Measurements from ENCODE around the gene SYNJ1. TPM values are rescaled to one million over a fixed set of nuclear protein-coding genes. Genes with fewer than 3 reads are reported as not detected.

The SYNJ1 gene
- total and polyA plus RNA-seq, 7 donors, result 5.9 to 14.8 (median 10.8) TPM

DNA sequence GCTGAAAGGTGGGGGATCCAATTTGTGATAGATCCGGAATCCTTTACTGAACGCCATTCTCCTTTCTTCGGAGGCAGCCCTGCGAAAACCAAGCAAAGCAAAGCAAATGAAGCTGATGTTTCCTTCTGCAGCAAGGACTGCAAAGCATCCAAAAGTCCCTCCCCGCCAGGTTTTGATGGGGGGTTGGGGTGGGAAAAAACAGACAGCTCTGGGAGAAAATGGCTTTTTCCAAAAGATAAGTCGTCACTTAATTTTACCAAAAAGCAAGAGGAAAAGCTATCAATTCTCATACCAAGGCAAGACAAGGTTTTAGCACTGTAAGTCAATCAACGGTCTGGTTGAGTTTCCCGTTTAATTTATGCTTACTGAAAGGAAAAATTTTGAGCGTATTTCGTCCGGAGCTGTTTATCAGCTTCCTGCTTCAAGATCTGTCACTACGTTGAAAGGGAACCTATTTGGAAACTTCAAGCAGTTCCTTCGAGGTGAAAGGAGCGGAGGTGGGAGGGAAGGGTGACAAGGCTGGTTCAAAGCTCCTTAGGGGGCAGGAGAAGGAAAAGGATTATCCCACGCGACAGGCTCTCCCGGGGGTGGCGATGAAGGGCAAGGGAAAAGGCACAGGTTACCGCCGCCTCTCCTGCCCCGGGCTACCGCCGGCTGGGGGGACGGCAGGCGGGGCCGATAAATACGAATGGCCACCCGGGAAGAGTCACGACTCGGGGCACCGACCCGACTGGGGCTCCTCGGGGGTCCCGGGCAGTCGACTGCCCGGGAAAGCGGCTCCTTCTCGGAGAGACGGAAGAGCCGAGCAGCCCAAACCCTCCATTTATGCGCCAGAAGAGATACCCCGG, 750 bp downstream of the SYNJ1 start:
- Histone ChIP-seq H3K9me3 (no peaks in the 10 kb centered on the region), H3K4me1 (peaks cover 12% of the 10 kb centered on the region), H3K27ac (peak overlapping the region; percentile 94), H3K36me3 (ENCODE audit: insufficient read depth in 1 of 2, low read depth in 1 of 2) (peaks cover 0 to 7% of the 10 kb centered on the region in 2 donors), H3K4me3 (peak overlapping the region; percentile 96), H3K27me3 (ENCODE audit: insufficient read depth in 3 of 3, low read length in 2 of 3) (no peaks in the 10 kb centered on the region)
- 1% methylated on average over 34 to 42 of the region's 42 CpGs for WGBS, 3 donors
- ATAC-seq (peak; percentile 24 to 56 (median 34)), DNase-seq (peak in 1 of 2 donors; percentile 43)
- intact Hi-C loops (cut with DNase I), result loop anchor here in 1 of 2 donors (5.0 kb wide), 1 partner anchor 40 kb away; no protein-coding TSS in a partner anchor
- no peak for TF ChIP-seq CTCF (IDR thresholded peaks at IDR 0.05)

DNA sequence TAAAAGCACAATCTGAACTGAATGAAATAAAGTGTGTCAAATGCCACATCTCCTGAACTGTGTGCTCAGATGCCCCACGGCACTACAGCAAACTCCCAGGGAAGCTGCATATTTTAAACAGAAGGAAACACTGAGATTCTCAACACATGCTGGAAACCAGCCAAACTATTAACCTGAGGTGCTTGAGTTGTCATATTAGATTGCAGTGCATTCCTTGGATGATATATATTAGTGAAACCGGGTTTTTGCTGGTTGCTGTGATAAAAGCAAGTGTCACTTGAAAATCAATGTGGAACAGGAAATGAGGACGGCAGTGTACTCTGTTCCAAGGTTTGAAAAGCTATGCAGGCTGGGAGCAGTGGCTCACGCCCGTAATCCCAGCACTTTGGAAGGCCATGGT, 8.7 kb downstream of the SYNJ1 start:
- Histone ChIP-seq H3K4me3 (no peak overlapping the region), H3K9me3 (no peaks in the 10 kb centered on the region), H3K36me3 (ENCODE audit: insufficient read depth in 1 of 2, low read depth in 1 of 2) (peaks cover 0 to 22% of the 10 kb centered on the region in 2 donors), H3K4me1 (no peaks in the 10 kb centered on the region), H3K27ac (no peak overlapping the region), H3K27me3 (ENCODE audit: insufficient read depth in 3 of 3, low read length in 2 of 3) (no peaks in the 10 kb centered on the region)
- no peak for TF ChIP-seq CTCF (IDR thresholded peaks at IDR 0.05)
- ATAC-seq (no peak), DNase-seq (no peak)
- intact Hi-C loops (cut with DNase I), result no loop called here
- WGBS, 3 donors, result 80 to 84% (median 82%) methylated on average over 5 of the region's 5 CpGs

DNA sequence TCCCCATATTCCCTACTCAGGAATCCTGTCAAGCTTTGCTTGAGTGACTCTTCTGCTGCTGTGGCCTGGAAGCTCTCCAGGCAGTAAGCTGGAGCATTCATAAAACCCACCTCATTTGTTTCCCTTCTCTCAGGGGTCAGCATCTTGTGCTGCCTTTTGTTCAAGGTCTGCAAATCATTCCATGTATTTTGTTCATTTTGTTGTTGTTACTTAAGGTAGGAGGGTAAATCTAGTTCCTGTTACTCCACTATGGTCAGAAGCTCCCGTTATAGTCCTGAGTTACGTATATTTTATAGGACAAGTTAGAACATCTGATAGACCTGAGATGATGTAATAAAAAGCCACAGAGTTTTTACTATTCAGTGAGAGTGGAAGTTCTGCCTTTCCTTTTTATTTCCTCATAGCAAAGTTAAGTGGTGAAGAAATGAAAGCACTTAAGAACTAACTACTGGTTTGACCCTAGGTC, 9.9 kb downstream of the SYNJ1 start:
- Histone ChIP-seq H3K4me3 (no peak overlapping the region), H3K27ac (no peak overlapping the region), H3K27me3 (ENCODE audit: insufficient read depth in 3 of 3, low read length in 2 of 3) (no peaks in the 10 kb centered on the region), H3K9me3 (no peaks in the 10 kb centered on the region), H3K4me1 (no peaks in the 10 kb centered on the region), H3K36me3 (ENCODE audit: insufficient read depth in 1 of 2, low read depth in 1 of 2) (peaks cover 0 to 15% of the 10 kb centered on the region in 2 donors)
- ATAC-seq (no peak), DNase-seq (no peak)
- intact Hi-C loops (cut with DNase I), result no loop called here
- WGBS, 3 donors, result 85 to 92% (median 91%) methylated on average over 2 of the region's 2 CpGs
- no peak for TF ChIP-seq CTCF (IDR thresholded peaks at IDR 0.05)

- no peak for TF ChIP-seq CTCF (IDR thresholded peaks at IDR 0.05)
- peaks cover 0 to 15% of the 10 kb centered on the region in 2 donors for H3K36me3 ChIP-seq (ENCODE audit: insufficient read depth in 1 of 2, low read depth in 1 of 2)
- DNase-seq (no peak), ATAC-seq (no peak)
- WGBS, 3 donors, result 95 to 97% (median 96%) methylated on average over 2 of the region's 2 CpGs
- H3K27ac ChIP-seq, result no peak overlapping the region
- H3K9me3 ChIP-seq, result no peaks in the 10 kb centered on the region
- no peak overlapping the region for H3K4me3 ChIP-seq
- no peaks in the 10 kb centered on the region for H3K27me3 ChIP-seq (ENCODE audit: insufficient read depth in 3 of 3, low read length in 2 of 3)
- intact Hi-C loops (cut with DNase I), result no loop called here
- no peaks in the 10 kb centered on the region for H3K4me1 ChIP-seq
These were observed 11.3 kb downstream of the SYNJ1 start for GRCh38 chr21:32716486-32716885.

Measured in psoas muscle (tissue), 8 donors.